HG03045 (cell line): ENCODE data around the gene RNASE4.
A peak's percentile ranks its signal among the peaks of the same experiment; 100 is the strongest.

Experiments
- ATAC-seq: cut with Tn5 transposase; IDR thresholded peaks from one replicate; pipeline ENCODE4 v1.9.1; 2021; ENCODE audit warnings: mild to moderate bottlenecking, moderate library complexity; ENCODE audit not compliant: unreplicated experiment

Gene RNASE4

GRCh38 chr14:20671597-20672283, 12.6 kb upstream of the RNASE4 start:
- ATAC-seq, result no peak

- ATAC-seq, result no peak
These were observed 8.7 kb upstream of the RNASE4 start for GRCh38 chr14:20675669-20676068.

DNA sequence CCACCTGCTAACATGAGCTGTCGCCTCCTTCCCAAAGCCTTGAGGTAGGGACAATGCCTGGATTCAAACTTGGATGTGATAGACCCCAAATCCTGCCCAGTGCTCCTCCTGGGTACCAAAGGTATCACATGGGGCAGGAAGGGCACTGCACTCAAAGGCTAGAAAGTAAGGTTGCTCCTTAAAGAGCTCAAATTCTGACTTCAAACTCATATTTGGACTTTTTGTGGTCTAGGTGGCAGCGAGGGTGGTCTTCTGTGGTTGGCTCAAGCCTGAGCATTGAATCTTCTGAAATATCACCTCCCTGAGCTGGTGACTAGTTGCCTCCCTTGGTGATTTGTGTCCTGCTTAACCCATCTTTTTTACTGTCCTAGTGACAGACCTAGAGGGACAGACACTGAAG, 8.3 kb upstream of the RNASE4 start:
- no peak for ATAC-seq

- no peak for ATAC-seq
These were observed 4.5 kb upstream of the RNASE4 start for GRCh38 chr14:20679907-20680306.

DNA sequence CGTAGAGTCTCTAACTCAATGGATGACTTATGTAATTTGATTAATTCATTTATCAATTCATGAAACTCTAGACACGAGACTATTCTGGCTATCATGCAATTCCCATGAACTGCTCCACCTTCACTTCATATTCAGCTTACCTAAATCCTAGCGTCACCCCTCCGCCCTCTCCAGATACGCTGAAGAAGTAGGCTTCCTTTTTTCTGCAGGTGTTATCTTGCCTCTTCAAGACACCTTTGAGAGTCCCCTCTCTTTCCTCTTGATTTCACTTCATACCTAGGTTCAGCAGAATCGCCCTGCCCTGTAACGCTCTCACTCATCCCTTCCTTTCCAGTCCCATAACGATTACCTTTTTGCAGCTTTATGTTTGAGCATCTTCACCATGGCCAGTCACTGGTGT, 4.0 kb upstream of the RNASE4 start:
- ATAC-seq, result no peak

GRCh38 chr14:20680843-20681347, 3.5 kb upstream of the RNASE4 start:
- ATAC-seq, result no peak

DNA sequence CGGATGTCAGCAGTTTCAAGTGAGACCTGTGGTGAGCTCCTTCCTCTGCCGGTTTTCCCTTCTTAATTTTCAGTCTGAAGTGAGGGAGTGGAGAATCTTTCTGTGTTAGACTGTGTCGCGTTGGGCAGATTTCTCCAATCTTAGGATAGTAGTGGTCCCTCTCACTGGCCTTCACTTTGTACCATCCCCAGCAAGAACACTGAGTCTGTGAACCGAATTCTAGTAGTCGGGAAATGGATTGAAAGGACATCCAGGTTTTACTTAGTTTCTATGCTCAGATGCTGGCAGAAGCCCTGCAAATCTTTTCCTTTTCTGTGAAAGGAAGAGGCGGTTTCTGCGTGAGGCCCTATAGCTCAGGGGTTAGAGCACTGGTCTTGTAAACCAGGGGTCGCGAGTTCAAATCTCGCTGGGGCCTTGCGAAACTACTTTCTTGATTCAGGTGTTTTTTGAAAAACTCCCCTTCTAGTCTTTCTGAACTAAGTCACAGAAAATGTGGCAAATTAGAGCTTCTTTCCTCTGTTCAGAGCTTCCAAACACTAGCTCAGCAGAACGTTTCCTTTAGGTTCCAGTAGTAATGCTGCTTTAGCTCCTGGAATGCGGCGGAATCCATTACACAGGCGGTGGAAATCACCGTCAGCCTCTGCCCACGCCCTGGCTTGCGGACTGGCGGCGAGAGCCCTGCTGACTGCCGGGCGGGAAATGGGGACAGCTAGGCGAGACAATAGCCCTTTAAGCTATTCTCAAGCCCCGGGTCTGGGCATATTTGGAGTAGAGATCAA, 2.8 kb upstream of the RNASE4 start:
- no peak for ATAC-seq

DNA sequence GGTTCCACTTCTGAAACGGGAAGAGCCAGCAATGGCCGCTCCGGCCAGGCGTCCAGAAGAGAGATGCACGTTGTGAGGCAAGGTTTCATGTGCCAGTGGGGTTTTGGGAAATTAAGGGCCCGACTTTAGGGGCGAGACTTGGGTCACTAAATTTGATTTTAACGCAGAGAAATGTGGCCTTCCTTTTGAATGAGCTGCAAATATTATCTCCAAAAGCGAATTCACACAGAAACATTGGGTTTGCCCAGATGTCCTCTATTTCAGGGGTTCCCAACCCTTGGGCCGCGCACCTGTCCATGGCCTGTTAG, 2.3 kb upstream of the RNASE4 start:
- ATAC-seq, result no peak

- ATAC-seq, result peak; percentile 48
These were observed 1.8 kb upstream of the RNASE4 start for GRCh38 chr14:20682435-20683124.

DNA sequence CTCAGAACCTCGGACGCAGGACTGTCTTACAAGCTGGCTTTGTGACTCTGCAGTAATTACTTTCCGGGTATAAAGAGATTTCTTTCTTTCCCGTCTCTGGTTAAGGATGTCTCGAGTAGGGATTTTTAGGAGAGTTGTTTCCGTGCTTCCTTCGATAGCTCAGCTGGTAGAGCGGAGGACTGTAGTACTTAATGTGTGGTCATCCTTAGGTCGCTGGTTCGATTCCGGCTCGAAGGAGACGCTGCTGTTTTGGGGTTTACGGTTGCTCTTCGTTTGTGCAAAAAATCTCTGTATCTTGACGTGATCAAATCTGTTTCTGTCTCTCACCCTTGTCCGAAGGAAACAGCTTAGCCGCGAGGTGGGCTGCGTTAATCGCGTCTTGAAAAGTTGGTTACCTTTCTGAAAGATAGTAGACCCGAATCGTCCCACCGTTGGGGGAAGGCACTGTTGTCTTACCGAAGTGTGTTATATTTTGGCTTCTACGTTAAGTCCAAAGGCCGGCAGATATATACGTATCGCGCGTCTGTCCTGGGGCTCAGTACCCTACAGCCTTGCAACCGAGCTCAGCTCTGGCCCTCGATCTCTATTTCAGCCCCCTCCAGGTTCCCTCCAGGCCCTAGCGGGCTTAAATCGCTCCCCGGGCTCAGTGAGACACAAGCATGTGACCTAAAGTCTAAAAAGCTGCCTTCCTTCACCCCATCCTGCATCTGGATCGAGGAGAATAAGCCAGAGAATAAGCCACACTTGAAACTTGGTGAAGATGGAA, 1.1 kb upstream of the RNASE4 start:
- ATAC-seq, result peak; percentile 21

DNA sequence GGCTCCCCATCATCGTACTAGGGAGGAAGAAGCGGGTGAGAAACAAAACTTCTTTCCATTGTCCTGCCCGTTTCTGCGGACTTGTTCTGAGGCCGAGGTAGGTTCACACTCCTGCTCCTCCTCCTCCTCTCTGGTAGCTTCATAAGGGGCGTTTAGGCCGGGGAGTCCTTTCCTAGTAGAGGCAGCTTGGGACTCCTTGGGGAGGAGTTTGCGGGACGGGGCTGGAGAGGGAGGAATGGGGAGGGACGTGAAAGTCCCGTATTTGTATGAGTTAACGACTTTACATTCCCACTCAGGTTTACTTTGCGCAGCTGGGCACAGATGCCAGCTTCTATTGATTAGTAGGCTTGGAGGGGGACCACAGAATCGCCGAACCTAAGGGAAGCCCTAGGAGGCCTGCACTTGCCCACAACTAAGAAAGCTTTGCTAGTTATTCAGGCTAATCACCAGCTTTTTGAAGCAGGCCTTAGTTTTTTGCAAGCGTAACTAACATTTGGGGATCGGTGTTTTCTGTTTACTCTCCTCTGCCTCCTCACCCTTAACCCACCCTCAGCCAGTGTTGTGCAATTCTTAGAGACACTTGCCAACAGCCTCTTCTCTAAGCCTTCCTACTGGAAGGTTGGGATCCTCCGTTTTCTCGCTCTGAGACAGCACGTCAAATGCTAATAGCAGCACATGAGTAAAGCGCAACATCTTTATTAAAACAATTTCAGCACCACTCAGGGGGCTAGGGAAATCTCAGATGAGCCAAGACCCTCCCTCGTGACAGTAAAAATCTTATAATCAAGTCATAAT, 499 bp downstream of the RNASE4 start:
- ATAC-seq, result no peak

GRCh38 chr14:20686386-20687143, 2.2 kb downstream of the RNASE4 start:
- no peak for ATAC-seq

DNA sequence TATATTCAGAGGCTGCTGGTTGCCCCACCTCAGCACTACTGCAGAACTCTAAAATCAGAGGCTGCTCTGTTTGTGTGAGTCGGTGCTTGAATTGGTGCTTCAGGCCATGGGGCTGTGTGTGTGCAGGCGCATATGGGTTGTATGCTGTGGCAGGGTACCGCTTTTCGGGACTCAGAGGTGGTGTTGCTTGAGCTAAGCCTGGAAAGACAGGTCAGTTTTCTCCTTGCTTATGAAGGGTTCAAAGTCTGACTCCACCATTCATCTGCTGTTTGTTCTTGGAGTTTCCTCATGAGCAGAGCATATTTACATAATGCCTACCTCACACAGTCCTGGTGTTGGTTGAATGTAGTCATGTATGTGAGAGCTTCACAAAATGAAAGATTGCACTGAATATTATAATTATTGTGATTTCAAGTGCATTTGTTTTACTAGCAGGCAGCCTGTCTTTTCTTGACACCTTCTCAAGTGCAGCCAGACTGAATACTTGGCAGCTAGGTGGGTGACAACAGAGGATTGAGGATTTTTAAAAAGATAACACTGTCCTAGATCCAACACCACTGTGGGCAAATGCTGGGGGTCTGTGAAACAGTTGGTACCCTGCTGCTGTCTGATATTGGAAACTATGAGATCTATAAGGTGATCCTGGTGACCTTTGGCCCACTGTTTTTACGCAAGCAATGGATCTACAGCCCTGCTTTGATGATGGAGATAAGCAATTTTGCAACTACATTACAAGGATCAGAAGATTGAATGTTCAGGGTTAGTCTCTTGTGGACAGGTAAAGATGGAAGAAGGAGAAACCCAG, 3.2 kb downstream of the RNASE4 start:
- no peak for ATAC-seq

GRCh38 chr14:20688167-20688839, 3.9 kb downstream of the RNASE4 start, which contains the start of gene ANG:
Gene ANG, plus strand, starts transcription at chr14:20688764. Its CDS starts 4,801 bp downstream, at chr14:20693565.
- no peak for ATAC-seq

DNA sequence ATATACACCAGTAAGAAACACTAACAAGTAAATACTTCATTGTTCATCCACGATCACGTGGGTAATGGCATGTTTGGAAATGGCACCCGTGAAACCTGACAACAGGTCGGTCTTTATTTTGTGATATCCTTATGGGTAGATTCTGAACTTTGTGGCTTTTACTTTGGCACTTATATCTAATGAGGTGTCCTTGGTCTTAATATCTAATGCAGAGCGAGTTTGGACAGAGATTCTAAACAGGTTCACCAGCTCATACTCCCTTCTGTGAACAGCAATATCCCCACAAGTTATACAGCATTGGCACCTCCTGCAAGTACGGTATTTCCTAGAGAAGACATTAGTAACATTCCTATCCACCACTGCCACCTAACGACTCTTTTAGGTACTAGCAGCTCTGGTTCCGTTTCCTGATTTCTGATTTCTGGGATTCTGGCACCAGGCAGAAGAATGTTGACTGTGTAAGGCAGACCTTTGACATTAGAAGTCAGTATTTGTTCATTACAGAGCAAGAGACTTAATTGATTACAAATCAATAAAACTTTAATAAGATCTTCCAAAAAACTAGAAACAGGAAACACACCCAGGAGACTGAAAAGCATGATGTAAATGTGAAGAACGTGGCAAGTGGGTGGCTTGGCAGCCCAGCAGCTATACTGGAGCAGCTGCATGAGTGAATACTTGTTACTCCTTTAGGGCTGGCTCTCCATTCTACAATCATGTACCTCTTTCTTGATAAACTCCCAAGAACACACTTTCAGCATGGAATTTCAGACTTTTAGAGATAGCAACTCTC, 6.7 kb downstream of the RNASE4 start:
- ATAC-seq, result no peak

DNA sequence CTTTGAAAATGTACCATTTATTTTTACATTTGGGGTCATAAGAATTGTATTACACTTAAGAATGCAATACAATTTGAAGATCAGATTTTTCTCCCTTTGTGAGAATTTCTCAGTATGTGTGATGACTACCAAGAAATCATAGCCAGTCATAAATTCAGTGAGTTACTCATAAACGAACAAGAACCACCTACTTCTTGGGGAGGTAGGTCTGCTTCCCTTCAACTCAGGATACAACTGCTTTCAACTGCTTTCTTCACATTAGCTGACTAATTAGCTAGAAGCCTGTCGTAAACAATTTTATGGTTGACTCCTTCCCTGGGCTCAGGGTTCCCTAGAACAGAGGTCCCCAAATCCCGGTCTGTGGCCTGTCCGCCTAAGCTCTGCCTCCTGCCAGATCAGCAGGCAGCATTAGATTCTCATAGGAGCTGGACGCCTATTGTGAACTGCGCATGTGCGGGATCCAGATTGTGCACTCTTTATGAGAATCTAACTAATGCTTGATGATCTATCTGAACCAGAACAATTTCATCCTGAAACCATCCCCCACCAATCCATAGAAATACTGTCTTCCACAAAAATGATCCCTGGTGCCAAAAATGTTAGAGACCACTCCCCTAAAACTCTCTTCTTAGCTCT, 7.9 kb downstream of the RNASE4 start:
- no peak for ATAC-seq

- ATAC-seq, result no peak
These were observed 12.4 kb downstream of the RNASE4 start for GRCh38 chr14:20696764-20697163.
